Esophagus squamous epithelium (tissue), 5 donors: Measurements from ENCODE around the gene DLGAP1. TPM values are rescaled to one million over a fixed set of nuclear protein-coding genes. Genes with fewer than 3 reads are reported as not detected.

Source experiments
- DNase-seq: peaks from one replicate; lab custom pipeline; 2025; lab: John Stamatoyannopoulos, UW
- H3K27ac ChIP-seq, 4 donors: fragments of 200-600 bp; sonication (generic); one replicate each; pipeline ENCODE4 v1.5.1; 2016 to 2019; ENCODE audit warnings: mild to moderate bottlenecking in 1 of 4
- H3K27me3 ChIP-seq, 4 donors: fragments of 200-600 bp; sonication (generic); 1 replicate in 3 of 4; 2 replicates in 1 of 4; pipeline versions ENCODE4 v1.5.1 to v1.6.0; 2017 to 2021; ENCODE audit warnings: antibody characterized with exemption in 1 of 4
- H3K36me3 ChIP-seq, 3 donors: fragments of 200-600 bp; sonication (generic); one replicate each; pipeline ENCODE4 v1.5.1; 2016 to 2019
- H3K4me1 ChIP-seq, 3 donors: fragments of 200-600 bp; sonication (generic); one replicate each; pipeline ENCODE4 v1.5.1; 2017 to 2019
- H3K4me3 ChIP-seq, 4 donors: fragments of 200-600 bp; sonication (generic); 1 replicate in 3 of 4; 2 replicates in 1 of 4; pipeline ENCODE4 v1.5.1; 2016 to 2019; ENCODE audit warnings: mild to moderate bottlenecking in 2 of 4, moderate library complexity in 1 of 4
- H3K9me3 ChIP-seq, 3 donors: fragments of 200-600 bp; sonication (generic); one replicate each; pipeline ENCODE4 v1.5.1; 2016 to 2019
- POLR2A ChIP-seq, 4 donors: fragments of 450-650 bp; IDR thresholded peaks; one replicate each; pipeline ENCODE4 v1.6.1; 2017; ENCODE audit warnings: antibody characterized with exemption in 4 of 4, mild to moderate bottlenecking in 4 of 4, moderate library complexity in 3 of 4
- WGBS, 2 donors: methylation state at CpG; one replicate each; pipeline ENCODE4 v1.1.5; 2018; 5-methylcytosine and 5-hydroxymethylcytosine counted together
- intact Hi-C: fragments of 100-400 bp; cut with DNase I; formaldehyde crosslinking; loops from one replicate; pipeline ENCODE4 v1.15.0; 2022
- total RNA-seq, 4 donors: library from RNA; depleted of rRNA; stranded (reverse); fragments of >200 nt; gene quantifications; one replicate each; pipeline ENCODE4 v1.1.0, GENCODE V29; 2016
- TF ChIP-seq, protein P1 (sequence below), 6 experiments: fragments of 450-650 bp in 4 of 6; fragments of 200-600 bp in 2 of 6; sonication (generic) in 2 of 6; IDR thresholded peaks; one replicate each; pipeline ENCODE4 v1.5.1; 2016 to 2019; ENCODE audit warnings: antibody characterized with exemption in 6 of 6, mild to moderate bottlenecking in 4 of 6, moderate library complexity in 4 of 6
- donor health status: DM: yes; HTN: yes; CAD: no.

The DLGAP1 gene
- total RNA-seq, 4 donors from 2014 or later = 0.09 to 1.5 (median 0.52) TPM

DNA sequence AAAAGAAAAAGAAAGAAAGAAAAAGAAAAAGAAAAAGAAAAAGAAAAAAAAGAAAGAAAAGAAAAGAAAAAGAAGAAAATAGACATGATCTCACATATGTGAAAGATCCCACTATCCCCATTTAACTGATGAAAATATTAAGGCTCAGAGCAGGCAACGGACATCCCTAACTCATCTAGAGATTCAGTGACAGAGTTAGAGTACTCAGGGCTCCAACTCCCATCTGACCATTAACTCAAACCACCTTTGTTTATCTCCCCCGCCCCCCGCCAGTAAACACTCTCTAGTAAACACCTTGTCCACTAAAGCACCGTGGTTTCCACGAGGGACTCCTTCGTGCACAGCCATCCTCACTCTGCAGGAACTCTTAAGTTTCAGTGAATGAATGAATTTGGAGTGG lies 862.2 kb downstream of the DLGAP1 start:
- Histone ChIP-seq H3K27me3 (no peaks in the 10 kb centered on the region), H3K4me1 (peaks cover 34 to 69% (median 42%) of the 10 kb centered on the region in 3 donors), H3K36me3 (no peaks in the 10 kb centered on the region), H3K27ac (peak overlapping the region; percentile 91 to 99 (median 97)), H3K4me3 (peak overlapping the region in 1 of 4 donors; percentile 65), H3K9me3 (no peaks in the 10 kb centered on the region)
- TF ChIP-seq, protein P1, sequence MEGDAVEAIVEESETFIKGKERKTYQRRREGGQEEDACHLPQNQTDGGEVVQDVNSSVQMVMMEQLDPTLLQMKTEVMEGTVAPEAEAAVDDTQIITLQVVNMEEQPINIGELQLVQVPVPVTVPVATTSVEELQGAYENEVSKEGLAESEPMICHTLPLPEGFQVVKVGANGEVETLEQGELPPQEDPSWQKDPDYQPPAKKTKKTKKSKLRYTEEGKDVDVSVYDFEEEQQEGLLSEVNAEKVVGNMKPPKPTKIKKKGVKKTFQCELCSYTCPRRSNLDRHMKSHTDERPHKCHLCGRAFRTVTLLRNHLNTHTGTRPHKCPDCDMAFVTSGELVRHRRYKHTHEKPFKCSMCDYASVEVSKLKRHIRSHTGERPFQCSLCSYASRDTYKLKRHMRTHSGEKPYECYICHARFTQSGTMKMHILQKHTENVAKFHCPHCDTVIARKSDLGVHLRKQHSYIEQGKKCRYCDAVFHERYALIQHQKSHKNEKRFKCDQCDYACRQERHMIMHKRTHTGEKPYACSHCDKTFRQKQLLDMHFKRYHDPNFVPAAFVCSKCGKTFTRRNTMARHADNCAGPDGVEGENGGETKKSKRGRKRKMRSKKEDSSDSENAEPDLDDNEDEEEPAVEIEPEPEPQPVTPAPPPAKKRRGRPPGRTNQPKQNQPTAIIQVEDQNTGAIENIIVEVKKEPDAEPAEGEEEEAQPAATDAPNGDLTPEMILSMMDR (IDR thresholded peaks at IDR 0.05) = no peak
- no peak for TF ChIP-seq POLR2A (IDR thresholded peaks at IDR 0.05)
- 58 to 60% methylated on average over 6 of the region's 6 CpGs for WGBS, 2 donors
- DNase-seq = no peak
- intact Hi-C loops = loop anchor here (5.0 to 10.0 kb wide), 2 partner anchors 72 to 146 kb away; no protein-coding TSS in a partner anchor

DNA sequence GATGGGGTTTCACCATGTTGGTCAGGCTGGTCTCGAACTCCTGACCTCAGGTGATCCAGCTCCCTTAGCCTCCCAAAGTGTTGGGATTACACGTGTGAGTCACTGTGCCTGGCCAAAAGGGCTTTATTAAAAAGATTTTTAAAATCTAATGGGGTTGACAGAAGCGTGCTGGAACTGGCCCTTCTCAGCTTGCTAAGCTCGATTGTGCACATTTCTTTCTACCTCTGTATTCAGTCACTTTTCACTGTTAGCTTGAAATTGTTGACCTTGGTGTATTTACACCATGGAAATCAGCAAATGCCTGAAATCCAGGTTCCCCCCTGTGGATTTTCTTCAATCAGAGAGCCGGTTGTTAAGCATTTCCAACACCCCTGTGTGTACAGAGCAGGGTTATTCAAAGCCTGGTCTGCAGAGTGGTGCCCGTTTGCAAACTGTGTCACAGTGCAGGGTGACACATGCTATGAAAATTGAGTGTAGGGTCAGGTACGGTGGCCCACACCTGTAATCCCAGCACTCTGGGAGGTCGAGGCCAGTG lies 864.9 kb downstream of the DLGAP1 start:
- Histone ChIP-seq H3K27ac (peak overlapping the region in 2 of 4 donors; percentile 45 to 52), H3K4me1 (peaks cover 17 to 51% (median 20%) of the 10 kb centered on the region in 3 donors), H3K36me3 (no peaks in the 10 kb centered on the region), H3K27me3 (no peaks in the 10 kb centered on the region), H3K9me3 (no peaks in the 10 kb centered on the region), H3K4me3 (no peak overlapping the region)
- DNase-seq = no peak
- WGBS, 2 donors = 60 to 61% methylated on average over 8 of the region's 8 CpGs
- no peak for TF ChIP-seq POLR2A (IDR thresholded peaks at IDR 0.05)
- TF ChIP-seq, protein P1 (IDR thresholded peaks at IDR 0.05) = no peak
- intact Hi-C loops = loop anchor here (5.0 to 10.0 kb wide), 2 partner anchors 75 to 143 kb away; no protein-coding TSS in a partner anchor

DNA sequence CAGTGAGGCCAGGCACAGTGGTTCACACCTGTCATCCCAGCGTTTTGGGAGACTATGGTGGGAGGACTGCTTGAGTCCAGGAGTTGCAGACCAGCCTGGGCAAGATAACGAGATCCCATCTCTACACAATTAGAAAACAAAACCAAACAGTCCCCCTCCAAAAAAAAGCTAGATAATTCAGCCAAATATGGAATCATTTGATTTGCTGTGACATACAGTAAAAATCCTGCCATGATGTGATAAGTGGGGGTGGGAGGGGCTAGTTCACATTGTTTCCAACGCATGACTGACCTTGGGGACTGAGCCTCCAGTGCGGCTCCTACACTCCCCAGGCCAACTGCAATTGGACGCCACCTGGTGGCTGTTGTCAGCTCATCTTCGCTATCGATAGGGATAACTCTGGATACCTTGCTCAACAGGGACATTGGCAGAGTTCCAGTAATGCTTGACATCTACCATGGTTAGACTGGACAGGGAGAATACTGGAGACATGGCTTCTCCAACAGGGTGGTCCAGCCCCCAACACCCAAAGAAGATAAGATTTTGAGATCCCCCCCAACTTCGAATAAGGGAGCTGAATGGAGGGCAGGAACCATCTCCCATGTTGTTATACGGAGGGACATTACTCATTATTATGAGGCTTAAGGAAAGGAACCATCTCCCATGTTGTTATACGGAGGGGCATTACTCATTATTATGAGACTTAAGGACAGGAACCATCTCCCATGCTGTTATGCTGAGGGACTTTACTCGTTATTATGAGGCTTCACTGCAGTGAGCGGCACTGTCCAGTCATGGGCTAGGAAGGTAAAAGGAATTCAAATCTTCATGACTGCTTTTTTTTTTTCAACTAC lies 869.2 kb downstream of the DLGAP1 start:
- H3K27ac ChIP-seq = peak overlapping the region in 1 of 4 donors; percentile 2

DNA sequence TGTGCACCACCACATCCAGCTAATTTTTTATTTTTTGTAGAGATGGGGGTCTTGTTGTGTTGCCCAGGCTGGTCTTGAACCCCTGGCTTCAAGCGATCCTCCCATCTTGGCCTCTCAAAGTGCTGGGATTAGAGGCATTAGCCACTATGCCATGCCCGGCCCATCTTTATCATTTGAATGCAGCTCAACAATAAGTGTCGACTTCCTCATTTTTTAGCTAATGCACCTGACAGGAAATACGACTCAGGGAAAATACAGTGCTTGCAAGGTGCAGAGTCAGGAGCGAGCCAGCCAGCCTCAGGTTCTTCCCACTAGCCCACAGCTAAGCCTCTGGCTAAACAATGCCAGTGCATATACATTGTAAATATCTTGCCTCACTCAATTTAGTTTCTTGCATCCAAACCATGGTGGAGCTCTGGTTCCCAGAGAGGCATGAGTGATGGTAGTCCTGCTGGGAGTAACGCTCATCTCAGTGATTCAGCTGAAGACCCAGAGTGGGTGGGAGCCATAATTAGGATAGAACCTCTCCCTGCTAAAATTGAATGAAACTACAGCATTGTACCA lies 870.1 kb downstream of the DLGAP1 start:
- 51 to 66% methylated on average over 6 of the region's 6 CpGs for WGBS, 2 donors
- TF ChIP-seq, protein P1 (IDR thresholded peaks at IDR 0.05) = no peak
- no peak for TF ChIP-seq POLR2A (IDR thresholded peaks at IDR 0.05)
- Histone ChIP-seq H3K9me3 (no peaks in the 10 kb centered on the region), H3K27ac (peak overlapping the region in 1 of 4 donors; percentile 2), H3K4me1 (peaks cover 3 to 28% (median 6%) of the 10 kb centered on the region in 3 donors), H3K4me3 (no peak overlapping the region), H3K36me3 (no peaks in the 10 kb centered on the region), H3K27me3 (no peaks in the 10 kb centered on the region)
- intact Hi-C loops = loop anchor here (5.0 kb wide), 1 partner anchor 303 kb away; no protein-coding TSS in a partner anchor
- no peak for DNase-seq

More for the DNA sequence above, 869.2 kb downstream of the DLGAP1 start:
- TF ChIP-seq, protein P1 (IDR thresholded peaks at IDR 0.05) = peak; percentile 43 to 88 (median 74)
- TF ChIP-seq POLR2A (IDR thresholded peaks at IDR 0.05) = no peak
- peak; percentile 10 for DNase-seq
- H3K4me3 ChIP-seq = no peak overlapping the region
- H3K4me1 ChIP-seq = peaks cover 3 to 36% (median 6%) of the 10 kb centered on the region in 3 donors
- intact Hi-C loops = loop anchor here (5.0 kb wide), 1 partner anchor 304 kb away; no protein-coding TSS in a partner anchor
- no peaks in the 10 kb centered on the region for H3K9me3 ChIP-seq
- 49 to 51% methylated on average over 9 to 12 of the region's 12 CpGs for WGBS, 2 donors
- H3K27me3 ChIP-seq = no peaks in the 10 kb centered on the region
- no peaks in the 10 kb centered on the region for H3K36me3 ChIP-seq
